Measurements from ENCODE around the gene DNAH14. TPM values are rescaled to one million over a fixed set of nuclear protein-coding genes. Genes with fewer than 3 reads are reported as not detected.

The DNAH14 gene
- total and polyA plus RNA-seq, 2 of the 8 experiments (the other 6 are each of a cell fraction or from before 2014, with no cell fraction given), result 8.4 to 40.7 TPM

- no peak overlapping the region for H3K4me3 ChIP-seq (ENCODE audit: extremely low read depth in 1 of 4, insufficient read depth in 2 of 4, low read depth in 3 of 4, low read length in 4 of 4)
- CTCF ChIA-PET (ENCODE audit: partially characterized antibody), result interaction anchor here (0.6 to 0.7 kb wide), 2 partner anchors 9 to 13 kb away, joined by 3 read pairs; no protein-coding TSS in a partner anchor
- H4K91ac ChIP-seq (replicated peaks; ENCODE audit: insufficient read length, low read length), result no peak overlapping the region
- no peaks in the 10 kb centered on the region for H3K23me2 ChIP-seq (ENCODE audit: low read depth, low read length)
- no peak overlapping the region for H4K8ac ChIP-seq (ENCODE audit: extremely low read depth, insufficient read depth, low read length)
- H4K20me1 ChIP-seq (replicated peaks in 1 of 2; ENCODE audit: control insufficient read depth in 1 of 2, insufficient read depth in 2 of 2, low read length in 2 of 2), result no peaks in the 10 kb centered on the region
- H2BK20ac ChIP-seq (ENCODE audit: low read length), result no peak overlapping the region
- WGBS, 2 experiments (ENCODE audit: extremely low coverage in 1 of 2, insufficient coverage in 1 of 2, insufficient read length in 1 of 2, insufficient replicate concordance in 2 of 2, low coverage in 1 of 2, low lambda C conversion rate in 2 of 2, missing lambda C conversion rate in 1 of 2), result 86% methylated on average over 2 of the region's 2 CpGs; no CpG with 5 or more reads in 1 of the 2 experiments
- no peak overlapping the region for H3K23ac ChIP-seq (ENCODE audit: insufficient read length)
- no peak for FAIRE-seq
- H3K56ac ChIP-seq (replicated peaks; ENCODE audit: insufficient read length, low read depth, low read length), result no peak overlapping the region
- H3K27ac ChIP-seq (ENCODE audit: low read depth, low read length), result no peak overlapping the region
- TF ChIP-seq BCL11A (IDR thresholded peaks at IDR 0.05; ENCODE audit: low read depth in 2 of 2, low read length in 2 of 2) (no peak), GTF2F1 (IDR thresholded peaks at IDR 0.05; ENCODE audit: borderline replicate concordance, low read depth, low read length) (no peak), KDM5A (IDR thresholded peaks at IDR 0.05; ENCODE audit: low read length) (no peak), SRF (IDR thresholded peaks at IDR 0.05; ENCODE audit: low read depth, low read length) (no peak), MAFK (IDR thresholded peaks at IDR 0.05; ENCODE audit: low read depth, low read length) (no peak), ASH2L (IDR thresholded peaks at IDR 0.05; ENCODE audit: low read length) (no peak), PHF8 (conservative IDR thresholded peaks at IDR 0.05; ENCODE audit: low read depth, low read length) (no peak), SIRT6 (IDR thresholded peaks at IDR 0.05; ENCODE audit: low read length) (no peak), FOSL1 (IDR thresholded peaks at IDR 0.05; ENCODE audit: insufficient read depth, low read depth, low read length) (no peak), SP1 (IDR thresholded peaks at IDR 0.05; ENCODE audit: low read depth, low read length) (no peak), RFX5 (IDR thresholded peaks at IDR 0.05; ENCODE audit: borderline replicate concordance, low read depth, low read length) (no peak), CTBP2 (IDR thresholded peaks at IDR 0.05; ENCODE audit: borderline replicate concordance, insufficient read depth, insufficient read length, low read length) (no peak)
- no peak overlapping the region for H2BK120ac ChIP-seq (replicated peaks; ENCODE audit: low read depth, low read length)
- no peak overlapping the region for H3K4me2 ChIP-seq (ENCODE audit: insufficient read depth in 1 of 2, low read depth in 2 of 2, low read length in 2 of 2)
- H2AK5ac ChIP-seq (ENCODE audit: low read depth, low read length), result no peak overlapping the region
- no peak overlapping the region for H2BK15ac ChIP-seq (ENCODE audit: low read length)
- no peak overlapping the region for H3K9ac ChIP-seq (replicated peaks in 1 of 4; ENCODE audit: extremely low read depth in 1 of 4, low read depth in 3 of 4, low read length in 3 of 4)
- H2AFZ ChIP-seq (ENCODE audit: low read length), result no peak overlapping the region
- no peak overlapping the region for H2BK5ac ChIP-seq (ENCODE audit: low read depth, low read length)
- H3K36me3 ChIP-seq (ENCODE audit: control insufficient read depth in 2 of 4, insufficient read depth in 4 of 4, low read length in 3 of 4), result no peaks in the 10 kb centered on the region
- no peak overlapping the region for H4K5ac ChIP-seq (ENCODE audit: insufficient read length, low read depth, low read length)
- no peaks in the 10 kb centered on the region for H3K4me1 ChIP-seq (replicated peaks in 1 of 4; ENCODE audit: control insufficient read depth in 3 of 4, insufficient read depth in 4 of 4, low read length in 3 of 4)
- H3K27me3 ChIP-seq (replicated peaks in 1 of 4; ENCODE audit: control insufficient read depth in 3 of 4, extremely low read depth in 1 of 4, insufficient read depth in 3 of 4, low read length in 3 of 4), result no peaks in the 10 kb centered on the region
- no peak for DNase-seq (ENCODE audit: low read depth in 1 of 2, low spot score in 2 of 2)
- no peaks in the 10 kb centered on the region for H3K79me1 ChIP-seq (ENCODE audit: low read depth, low read length)
- H3K14ac ChIP-seq (ENCODE audit: insufficient read length), result no peak overlapping the region
- no peaks in the 10 kb centered on the region for H3K9me3 ChIP-seq (ENCODE audit: insufficient read depth in 2 of 2, low read depth in 1 of 2, low read length in 1 of 2)
- no peak overlapping the region for H3K4ac ChIP-seq (replicated peaks; ENCODE audit: insufficient read length, low read depth, low read length)
- H3K18ac ChIP-seq (ENCODE audit: extremely low read depth, low read length), result no peak overlapping the region
- no peaks in the 10 kb centered on the region for H3K79me2 ChIP-seq (ENCODE audit: control insufficient read depth in 1 of 2, insufficient read depth in 2 of 2, low read length in 2 of 2)
- H2BK12ac ChIP-seq (ENCODE audit: low read depth, low read length), result no peak overlapping the region
- POLR2A ChIA-PET (ENCODE audit: partially characterized antibody), result interaction anchor here (0.5 kb wide), 1 partner anchor 143 kb away, joined by 3 read pairs; no protein-coding TSS in a partner anchor
Measured at GRCh38 chr1:225299624-225300023, 370.1 kb downstream of the DNAH14 start.

All from H1 (cell line).